K562 (cell line): ENCODE measurements around the gene ZEB2. TPM values are rescaled to one million over a fixed set of nuclear protein-coding genes. Genes with fewer than 3 reads are reported as not detected.

Experiments
- ATF1 ChIP-seq, 2 experiments: fragments of 450-650 bp in 1 of 2; IDR thresholded peaks; 2 replicates each; pipeline ENCODE4 v1.6.1; 2016; ENCODE audit warnings: missing compliant biosample characterization in 1 of 2, missing genetic modification characterization in 1 of 2
- BCL6 ChIP-seq: fragments of 250-450 bp; sonication (Bioruptor Pico); IDR thresholded peaks from 2 replicates; pipeline ENCODE4 v1.4.0; 2020
- CGGBP1 ChIP-seq: fragments of 250-450 bp; sonication (Bioruptor Pico); IDR thresholded peaks from 2 replicates; pipeline ENCODE4 v1.9.0; 2021; ENCODE audit warnings: mild to moderate bottlenecking
- ELF4 ChIP-seq: fragments of 450-650 bp; formaldehyde crosslinking; IDR thresholded peaks from 2 replicates; pipeline ENCODE4 v1.4.0; 2022; ENCODE audit warnings: missing genetic modification characterization
- FOXK2 ChIP-seq, 2 experiments: fragments of 450-650 bp; IDR thresholded peaks in 1 of 2; conservative IDR thresholded peaks in 1 of 2; 2 replicates each; pipeline ENCODE4 v1.6.1; 2016; ENCODE audit warnings: low read depth in 2 of 2, mild to moderate bottlenecking in 1 of 2
- GATAD2B ChIP-seq: fragments of 450-650 bp; IDR thresholded peaks from 2 replicates; pipeline ENCODE4 v1.6.1; 2017; ENCODE audit warnings: mild to moderate bottlenecking, borderline replicate concordance
- HDAC1 ChIP-seq, 2 experiments: fragments of 450-650 bp; IDR thresholded peaks; 2 replicates each; pipeline ENCODE4 v1.6.1; 2016 to 2017; ENCODE audit warnings: inconsistent platforms in 1 of 2, mild to moderate bottlenecking in 1 of 2, moderate library complexity in 1 of 2
- MCM3 ChIP-seq: fragments of 450-650 bp; IDR thresholded peaks from 2 replicates; pipeline ENCODE4 v1.6.1; 2016
- NCOA6 ChIP-seq: fragments of 450-650 bp; IDR thresholded peaks from 2 replicates; pipeline ENCODE4 v1.6.1; 2017; ENCODE audit warnings: mild to moderate bottlenecking
- SIN3A ChIP-seq, 2 experiments: fragments of 150-350 bp in 1 of 2; IDR thresholded peaks; 2 replicates each; pipeline ENCODE4 v1.6.1; 2011 to 2016; ENCODE audit warnings: borderline replicate concordance in 2 of 2, low read depth in 2 of 2, low read length in 2 of 2, mild to moderate bottlenecking in 2 of 2, moderate library complexity in 2 of 2; ENCODE audit not compliant: control insufficient read depth in 1 of 2
- SMARCE1 ChIP-seq: fragments of 450-650 bp; IDR thresholded peaks from 2 replicates; pipeline ENCODE4 v1.7.1; 2016; ENCODE audit warnings: mild to moderate bottlenecking
- TAF9B ChIP-seq: fragments of 450-650 bp; IDR thresholded peaks from 2 replicates; pipeline ENCODE4 v1.6.1; 2018; ENCODE audit warnings: mild to moderate bottlenecking; ENCODE audit not compliant: partially characterized antibody
- TGIF2 ChIP-seq: sonication (generic); formaldehyde crosslinking; IDR thresholded peaks from 2 replicates; pipeline ENCODE4 v1.8.1; 2022; ENCODE audit warnings: mild to moderate bottlenecking, missing genetic modification reagents, moderate library complexity
- ZNF124 ChIP-seq: sonication (generic); formaldehyde crosslinking; IDR thresholded peaks from 2 replicates; pipeline ENCODE4 v1.8.1; 2022; ENCODE audit warnings: missing genetic modification reagents
- ZNF184 ChIP-seq: sonication (generic); formaldehyde crosslinking; IDR thresholded peaks from 2 replicates; pipeline ENCODE4 v1.5.0; 2020; ENCODE audit warnings: missing genetic modification reagents
- ZNF717 ChIP-seq: fragments of 250-450 bp; sonication (Bioruptor Pico); IDR thresholded peaks from 2 replicates; pipeline ENCODE4 v1.5.0; 2021
- polyA plus RNA-seq, 8 experiments: library from polyadenylated mRNA; depleted of rRNA in 4 of 8; stranded (reverse) in 5 of 8; unstranded in 3 of 8; fragments of >200 nt; fragmentation: Nextera tagmentation in 2 of 8; fragmentation: Illumina TruSeq in 1 of 8; extraction: Ambion mirVana in 2 of 8; extraction: Trizol in 1 of 8; gene quantifications; 2 replicates each; pipeline versions ENCODE4 v1.2.1 to v1.2.3, GENCODE V29; 2011 to 2014; ENCODE audit warnings: inconsistent platforms in 1 of 8, missing spikeins in 1 of 8
- total RNA-seq, 7 experiments: library from RNA; depleted of rRNA in 6 of 7; stranded (reverse); fragments of >200 nt in 6 of 7; fragmentation: Illumina TruSeq in 2 of 7; extraction: Trizol in 2 of 7; gene quantifications; 2 replicates each; pipeline versions ENCODE4 v1.2.1 to v1.2.3, GENCODE V29; 2011 to 2021; ENCODE audit warnings: low replicate concordance in 1 of 7
- TF ChIP-seq, protein P1 (sequence below): sonication (generic); formaldehyde crosslinking; IDR thresholded peaks from 2 replicates; pipeline ENCODE4 v1.9.0; 2022; ENCODE audit warnings: mild to moderate bottlenecking, missing genetic modification reagents
- TF ChIP-seq, protein P2 (sequence below): IDR thresholded peaks from 2 replicates; pipeline ENCODE4 v1.6.1; 2011; ENCODE audit not compliant: insufficient read length; ENCODE audit errors: extremely low read depth
- TF ChIP-seq, protein P3 (sequence below): sonication (generic); formaldehyde crosslinking; IDR thresholded peaks from 2 replicates; pipeline ENCODE4 v1.8.0; 2022; ENCODE audit warnings: mild to moderate bottlenecking, missing genetic modification reagents

ZEB2 gene
- total and polyA plus RNA-seq, 9 of the 15 experiments (the other 6 are each of a cell fraction or from before 2014, with no cell fraction given), result 15.1 to 113 (median 72.3) TPM

DNA sequence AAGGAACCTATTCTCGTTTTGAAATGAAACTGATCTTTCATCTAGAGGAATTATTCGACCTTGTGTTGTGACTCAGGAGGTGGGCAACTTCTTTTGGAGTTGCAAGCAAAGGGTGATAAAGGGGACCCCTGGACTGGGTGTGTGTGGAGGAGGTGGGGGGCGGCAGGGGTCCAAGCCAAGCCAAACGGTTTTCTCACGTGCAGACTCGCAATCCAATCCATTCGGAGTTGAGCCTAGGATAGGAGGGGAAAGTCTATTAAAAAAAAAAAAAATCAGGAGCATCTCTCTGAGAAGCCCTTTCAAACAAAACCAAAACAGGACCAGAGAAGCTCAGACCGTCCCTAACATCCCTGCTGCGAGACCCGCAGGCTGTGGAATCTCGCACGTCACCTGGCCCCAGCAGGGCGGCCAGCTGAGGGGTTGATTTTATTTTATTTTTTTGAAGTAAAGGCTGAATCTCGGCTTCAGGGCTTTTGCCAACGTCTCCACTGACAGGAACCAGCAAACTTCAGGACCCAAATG, 3.7 kb upstream of the ZEB2 start (continued):
- TF ChIP-seq ZNF124 (CRISPR knock-in tag), result no peak
- TF ChIP-seq SIN3A (IDR thresholded peaks at IDR 0.05; ENCODE audit: borderline replicate concordance in 2 of 2, control insufficient read depth in 1 of 2, low read depth in 2 of 2, low read length in 2 of 2), result peak; percentile 20 to 31; a peak in 1 of 4 replicates
- TF ChIP-seq TAF9B, result peak; percentile 5
- no peak for TF ChIP-seq ZNF184 (CRISPR knock-in tag)
- no peak for TF ChIP-seq ATF1 (CRISPR knock-in tag; IDR thresholded peaks at IDR 0.05)
- no peak for TF ChIP-seq ATF1 (tag; IDR thresholded peaks at IDR 0.05)
- TF ChIP-seq GATAD2B, result no peak
- TF ChIP-seq, protein P1, sequence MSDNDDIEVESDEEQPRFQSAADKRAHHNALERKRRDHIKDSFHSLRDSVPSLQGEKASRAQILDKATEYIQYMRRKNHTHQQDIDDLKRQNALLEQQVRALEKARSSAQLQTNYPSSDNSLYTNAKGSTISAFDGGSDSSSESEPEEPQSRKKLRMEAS (CRISPR knock-in tag), result no peak
- TF ChIP-seq FOXK2 (conservative IDR thresholded peaks at IDR 0.05 in 1 of 2, IDR thresholded peaks at IDR 0.05 in 1 of 2; ENCODE audit: low read depth in 2 of 2), result no peak
- TF ChIP-seq NCOA6, result no peak
- no peak for TF ChIP-seq HDAC1 (IDR thresholded peaks at IDR 0.05)
- TF ChIP-seq CGGBP1 (CRISPR knock-in tag), result no peak
- TF ChIP-seq MCM3, result no peak
- TF ChIP-seq, protein P2, sequence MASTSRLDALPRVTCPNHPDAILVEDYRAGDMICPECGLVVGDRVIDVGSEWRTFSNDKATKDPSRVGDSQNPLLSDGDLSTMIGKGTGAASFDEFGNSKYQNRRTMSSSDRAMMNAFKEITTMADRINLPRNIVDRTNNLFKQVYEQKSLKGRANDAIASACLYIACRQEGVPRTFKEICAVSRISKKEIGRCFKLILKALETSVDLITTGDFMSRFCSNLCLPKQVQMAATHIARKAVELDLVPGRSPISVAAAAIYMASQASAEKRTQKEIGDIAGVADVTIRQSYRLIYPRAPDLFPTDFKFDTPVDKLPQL, result no peak
- TF ChIP-seq SMARCE1, result no peak
- TF ChIP-seq ELF4 (CRISPR knock-in tag), result no peak
- no peak for TF ChIP-seq ZNF717 (CRISPR knock-in tag)
- no peak for TF ChIP-seq TGIF2
- TF ChIP-seq BCL6, result no peak
- TF ChIP-seq, protein P3, sequence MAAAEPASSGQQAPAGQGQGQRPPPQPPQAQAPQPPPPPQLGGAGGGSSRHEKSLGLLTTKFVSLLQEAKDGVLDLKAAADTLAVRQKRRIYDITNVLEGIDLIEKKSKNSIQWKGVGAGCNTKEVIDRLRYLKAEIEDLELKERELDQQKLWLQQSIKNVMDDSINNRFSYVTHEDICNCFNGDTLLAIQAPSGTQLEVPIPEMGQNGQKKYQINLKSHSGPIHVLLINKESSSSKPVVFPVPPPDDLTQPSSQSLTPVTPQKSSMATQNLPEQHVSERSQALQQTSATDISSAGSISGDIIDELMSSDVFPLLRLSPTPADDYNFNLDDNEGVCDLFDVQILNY, result no peak
